Measurements from ENCODE around the gene CYP19A1.
A peak's percentile ranks its signal among the peaks of the same experiment; 100 is the strongest.

CYP19A1 gene

GRCh38 chr15:51333571-51333970 is 4.8 kb downstream of the CYP19A1 start:
- TF ChIP-seq CTCF (conservative IDR thresholded peaks at IDR 0.05; ENCODE audit: low read depth, low read length): no peak
- Histone ChIP-seq H3K79me2 (ENCODE audit: insufficient read depth, low read depth) (no peaks in the 10 kb centered on the region), H3K4me2 (peak overlapping the region; percentile 23; the same call in 1 of the 2 replicates), H3K9ac (no peak overlapping the region), H4K20me1 (ENCODE audit: insufficient read depth) (no peaks in the 10 kb centered on the region), H3K36me3 (ENCODE audit: insufficient read depth) (no peaks in the 10 kb centered on the region), H3K27me3 (ENCODE audit: insufficient read depth, low read depth) (no peaks in the 10 kb centered on the region), H3K4me1 (ENCODE audit: low read depth, poor library complexity, severe bottlenecking) (peaks cover 56% of the 10 kb centered on the region), H2AFZ (ENCODE audit: low read depth) (no peak overlapping the region), H3K4me3 (IDR thresholded peaks at IDR 0.05; ENCODE audit: insufficient read depth, low read depth, low read length) (no peak overlapping the region), H3K27ac (no peak overlapping the region)

DNA sequence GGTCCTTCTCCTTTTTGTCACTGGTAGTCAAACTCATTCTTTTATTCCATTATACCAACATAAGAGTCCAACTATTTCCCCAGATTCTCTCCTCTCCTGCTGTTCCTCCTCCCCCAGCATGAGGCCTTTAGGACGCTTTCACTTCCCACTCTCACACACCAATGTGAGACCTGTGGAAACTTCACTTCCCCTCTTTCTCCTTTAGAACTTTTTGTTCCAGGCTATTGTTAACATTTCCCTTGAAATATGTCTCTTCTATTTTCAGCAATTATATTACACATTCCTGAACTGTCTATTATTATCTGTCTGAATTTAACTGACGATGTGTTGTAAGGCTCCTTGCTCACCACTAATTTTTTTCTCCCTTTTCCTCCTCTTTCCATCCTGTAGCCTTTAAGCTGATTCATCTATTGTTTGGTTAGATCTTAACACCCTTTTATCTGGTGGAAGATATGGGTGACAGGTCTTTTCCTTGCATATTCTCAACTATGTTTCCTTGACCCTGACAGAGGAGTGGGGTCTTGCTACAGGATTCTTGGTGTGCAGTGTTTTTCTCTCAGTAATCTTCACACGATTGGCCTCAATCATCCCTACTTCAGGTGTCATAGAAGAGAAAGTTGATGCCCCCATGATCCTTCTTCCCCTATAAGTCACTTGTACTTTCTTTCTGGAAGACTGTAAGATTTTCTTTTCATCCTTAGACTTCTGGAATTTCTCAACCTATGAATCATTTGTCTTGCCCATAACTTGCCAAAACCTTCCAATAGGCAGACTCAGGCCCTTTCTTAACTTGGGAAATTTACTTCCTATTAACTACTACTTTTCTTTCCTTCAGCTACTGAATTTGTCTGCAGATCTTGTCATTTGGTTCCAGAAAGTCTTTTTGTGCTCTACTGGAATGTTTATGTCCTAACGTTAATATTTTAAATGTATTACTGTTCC is 5.9 kb downstream of the CYP19A1 start:
- TF ChIP-seq CTCF (conservative IDR thresholded peaks at IDR 0.05; ENCODE audit: low read depth, low read length): no peak
- H3K4me1 ChIP-seq (ENCODE audit: low read depth, poor library complexity, severe bottlenecking): peaks cover 51% of the 10 kb centered on the region

DNA sequence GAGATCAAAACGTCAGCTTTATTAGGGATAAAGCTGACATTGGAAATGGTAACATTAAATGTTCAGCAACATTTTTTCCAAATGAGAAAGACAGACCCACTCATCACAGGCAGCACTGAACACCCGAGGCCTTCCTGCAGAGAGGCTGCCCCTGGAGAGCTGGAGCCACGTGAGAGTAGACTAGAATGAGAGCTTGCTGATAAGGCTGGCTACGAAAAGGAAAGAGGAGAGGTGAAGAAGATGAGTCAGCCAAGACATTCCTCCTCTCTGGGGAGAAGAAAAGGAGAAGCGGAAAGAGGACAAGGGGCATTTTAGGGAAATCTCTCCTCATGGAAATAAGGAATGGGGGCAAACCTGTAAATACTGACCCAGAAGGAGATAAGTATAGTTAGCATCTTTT is 7.3 kb downstream of the CYP19A1 start:
- no peak for TF ChIP-seq CTCF (conservative IDR thresholded peaks at IDR 0.05; ENCODE audit: low read depth, low read length)
- Histone ChIP-seq H4K20me1 (ENCODE audit: insufficient read depth) (no peaks in the 10 kb centered on the region), H3K79me2 (ENCODE audit: insufficient read depth, low read depth) (no peaks in the 10 kb centered on the region), H3K36me3 (ENCODE audit: insufficient read depth) (no peaks in the 10 kb centered on the region), H3K4me3 (IDR thresholded peaks at IDR 0.05; ENCODE audit: insufficient read depth, low read depth, low read length) (no peak overlapping the region), H3K4me1 (ENCODE audit: low read depth, poor library complexity, severe bottlenecking) (peaks cover 37% of the 10 kb centered on the region), H2AFZ (ENCODE audit: low read depth) (no peak overlapping the region), H3K27me3 (ENCODE audit: insufficient read depth, low read depth) (no peaks in the 10 kb centered on the region), H3K4me2 (no peak overlapping the region), H3K9ac (no peak overlapping the region), H3K27ac (no peak overlapping the region)

More for the DNA sequence above, 5.9 kb downstream of the CYP19A1 start:
- H4K20me1 ChIP-seq (ENCODE audit: insufficient read depth): no peaks in the 10 kb centered on the region
- no peaks in the 10 kb centered on the region for H3K27me3 ChIP-seq (ENCODE audit: insufficient read depth, low read depth)
- H3K79me2 ChIP-seq (ENCODE audit: insufficient read depth, low read depth): no peaks in the 10 kb centered on the region
- no peak overlapping the region for H2AFZ ChIP-seq (ENCODE audit: low read depth)
- H3K36me3 ChIP-seq (ENCODE audit: insufficient read depth): no peaks in the 10 kb centered on the region
- no peak overlapping the region for H3K9ac ChIP-seq
- H3K27ac ChIP-seq: no peak overlapping the region
- H3K4me2 ChIP-seq: peak overlapping the region; percentile 23; the same call in 1 of the 2 replicates
- no peak overlapping the region for H3K4me3 ChIP-seq (IDR thresholded peaks at IDR 0.05; ENCODE audit: insufficient read depth, low read depth, low read length)

GRCh38 chr15:51328926-51329325 is 9.5 kb downstream of the CYP19A1 start:
- no peak overlapping the region for H3K9ac ChIP-seq
- H3K4me2 ChIP-seq: no peak overlapping the region
- TF ChIP-seq CTCF (conservative IDR thresholded peaks at IDR 0.05; ENCODE audit: low read depth, low read length): no peak
- H3K36me3 ChIP-seq (ENCODE audit: insufficient read depth): no peaks in the 10 kb centered on the region
- H3K27ac ChIP-seq: no peak overlapping the region
- no peaks in the 10 kb centered on the region for H3K27me3 ChIP-seq (ENCODE audit: insufficient read depth, low read depth)
- H4K20me1 ChIP-seq (ENCODE audit: insufficient read depth): no peaks in the 10 kb centered on the region
- H2AFZ ChIP-seq (ENCODE audit: low read depth): no peak overlapping the region
- H3K79me2 ChIP-seq (ENCODE audit: insufficient read depth, low read depth): no peaks in the 10 kb centered on the region
- H3K4me3 ChIP-seq (IDR thresholded peaks at IDR 0.05; ENCODE audit: insufficient read depth, low read depth, low read length): no peak overlapping the region
- peaks cover 15% of the 10 kb centered on the region for H3K4me1 ChIP-seq (ENCODE audit: low read depth, poor library complexity, severe bottlenecking)

Measured in KMS-11 (cell line).